ENCODE data around the gene KIF26A.

Gene KIF26A

GRCh38 chr14:104149617-104150135 is 11.3 kb downstream of the KIF26A start:
- H4K20me1 ChIP-seq (ENCODE audit: insufficient read depth, low read length) = no peaks in the 10 kb centered on the region
- no peaks in the 10 kb centered on the region for H3K4me1 ChIP-seq (ENCODE audit: insufficient read depth, low read length, severe bottlenecking)
- no peaks in the 10 kb centered on the region for H3K79me2 ChIP-seq (ENCODE audit: insufficient read depth, low read length)
- no peaks in the 10 kb centered on the region for H3K36me3 ChIP-seq (ENCODE audit: insufficient read depth, low read length)
- no peaks in the 10 kb centered on the region for H3F3A ChIP-seq (ENCODE audit: insufficient read depth, low read length)
- H3K9me3 ChIP-seq (ENCODE audit: low read length) = no peaks in the 10 kb centered on the region
- no peaks in the 10 kb centered on the region for H3K9me2 ChIP-seq (ENCODE audit: low read depth, low read length)
- no peak overlapping the region for H3K4me3 ChIP-seq (ENCODE audit: low read depth, low read length, poor library complexity, severe bottlenecking)
- H3K4me2 ChIP-seq (ENCODE audit: low read length) = no peak overlapping the region
- H3K9ac ChIP-seq (ENCODE audit: low read length) = no peak overlapping the region
- TF ChIP-seq EZH2 (IDR thresholded peaks at IDR 0.05; ENCODE audit: borderline replicate concordance, low read length) (no peak), CTCF (IDR thresholded peaks at IDR 0.05; ENCODE audit: low read length) (no peak)
- H3K27me3 ChIP-seq (ENCODE audit: insufficient read depth, low read length) = peaks cover 10% of the 10 kb centered on the region; the same call in 1 of the 2 replicates
- no peak overlapping the region for H2AFZ ChIP-seq (ENCODE audit: low read length)
- H3K27ac ChIP-seq (ENCODE audit: low read depth, low read length, poor library complexity, severe bottlenecking) = no peak overlapping the region

- no peaks in the 10 kb centered on the region for H3K4me1 ChIP-seq (ENCODE audit: insufficient read depth, low read length, severe bottlenecking)
- H3K9me3 ChIP-seq (ENCODE audit: low read length) = no peaks in the 10 kb centered on the region
- H3K4me2 ChIP-seq (ENCODE audit: low read length) = no peak overlapping the region
Measured at GRCh38 chr14:104150136-104151025, 12.0 kb downstream of the KIF26A start.

GRCh38 chr14:104151026-104151381 is 12.6 kb downstream of the KIF26A start:
- Histone ChIP-seq H3K27me3 (ENCODE audit: insufficient read depth, low read length) (peaks cover 6% of the 10 kb centered on the region; the same call in 1 of the 2 replicates), H3K9me2 (ENCODE audit: low read depth, low read length) (no peaks in the 10 kb centered on the region), H2AFZ (ENCODE audit: low read length) (no peak overlapping the region), H3K9me3 (ENCODE audit: low read length) (no peaks in the 10 kb centered on the region), H3K4me1 (ENCODE audit: insufficient read depth, low read length, severe bottlenecking) (no peaks in the 10 kb centered on the region), H3K4me3 (ENCODE audit: low read depth, low read length, poor library complexity, severe bottlenecking) (no peak overlapping the region), H3K9ac (ENCODE audit: low read length) (no peak overlapping the region), H3K4me2 (ENCODE audit: low read length) (no peak overlapping the region), H3F3A (ENCODE audit: insufficient read depth, low read length) (no peaks in the 10 kb centered on the region), H4K20me1 (ENCODE audit: insufficient read depth, low read length) (no peaks in the 10 kb centered on the region), H3K27ac (ENCODE audit: low read depth, low read length, poor library complexity, severe bottlenecking) (no peak overlapping the region), H3K36me3 (ENCODE audit: insufficient read depth, low read length) (no peaks in the 10 kb centered on the region), H3K79me2 (ENCODE audit: insufficient read depth, low read length) (no peaks in the 10 kb centered on the region)
- TF ChIP-seq CTCF (IDR thresholded peaks at IDR 0.05; ENCODE audit: low read length) (no peak), EZH2 (IDR thresholded peaks at IDR 0.05; ENCODE audit: borderline replicate concordance, low read length) (no peak)

More at GRCh38 chr14:104150136-104151025, 12.0 kb downstream of the KIF26A start:
- Histone ChIP-seq H3K4me3 (ENCODE audit: low read depth, low read length, poor library complexity, severe bottlenecking) (no peak overlapping the region), H3K36me3 (ENCODE audit: insufficient read depth, low read length) (no peaks in the 10 kb centered on the region), H3K79me2 (ENCODE audit: insufficient read depth, low read length) (no peaks in the 10 kb centered on the region), H4K20me1 (ENCODE audit: insufficient read depth, low read length) (no peaks in the 10 kb centered on the region), H2AFZ (ENCODE audit: low read length) (no peak overlapping the region), H3K9ac (ENCODE audit: low read length) (no peak overlapping the region), H3K9me2 (ENCODE audit: low read depth, low read length) (no peaks in the 10 kb centered on the region), H3K27me3 (ENCODE audit: insufficient read depth, low read length) (peaks cover 10% of the 10 kb centered on the region; the same call in 1 of the 2 replicates), H3F3A (ENCODE audit: insufficient read depth, low read length) (no peaks in the 10 kb centered on the region), H3K27ac (ENCODE audit: low read depth, low read length, poor library complexity, severe bottlenecking) (no peak overlapping the region)
- TF ChIP-seq CTCF (IDR thresholded peaks at IDR 0.05; ENCODE audit: low read length) (peak; percentile 61), EZH2 (IDR thresholded peaks at IDR 0.05; ENCODE audit: borderline replicate concordance, low read length) (no peak)

All from OCI-LY1 (cell line).